Measurements from ENCODE around the gene HELZ. TPM values are rescaled to one million over a fixed set of nuclear protein-coding genes. Genes with fewer than 3 reads are reported as not detected.
"Not testable (repeated sequence)": the region's sequence is repeated elsewhere in the genome, so short reads cannot be mapped to it uniquely, and the experiment has no call there.

HELZ gene
- total RNA-seq, 1 donor from 2014 or later: 49.5 TPM

DNA sequence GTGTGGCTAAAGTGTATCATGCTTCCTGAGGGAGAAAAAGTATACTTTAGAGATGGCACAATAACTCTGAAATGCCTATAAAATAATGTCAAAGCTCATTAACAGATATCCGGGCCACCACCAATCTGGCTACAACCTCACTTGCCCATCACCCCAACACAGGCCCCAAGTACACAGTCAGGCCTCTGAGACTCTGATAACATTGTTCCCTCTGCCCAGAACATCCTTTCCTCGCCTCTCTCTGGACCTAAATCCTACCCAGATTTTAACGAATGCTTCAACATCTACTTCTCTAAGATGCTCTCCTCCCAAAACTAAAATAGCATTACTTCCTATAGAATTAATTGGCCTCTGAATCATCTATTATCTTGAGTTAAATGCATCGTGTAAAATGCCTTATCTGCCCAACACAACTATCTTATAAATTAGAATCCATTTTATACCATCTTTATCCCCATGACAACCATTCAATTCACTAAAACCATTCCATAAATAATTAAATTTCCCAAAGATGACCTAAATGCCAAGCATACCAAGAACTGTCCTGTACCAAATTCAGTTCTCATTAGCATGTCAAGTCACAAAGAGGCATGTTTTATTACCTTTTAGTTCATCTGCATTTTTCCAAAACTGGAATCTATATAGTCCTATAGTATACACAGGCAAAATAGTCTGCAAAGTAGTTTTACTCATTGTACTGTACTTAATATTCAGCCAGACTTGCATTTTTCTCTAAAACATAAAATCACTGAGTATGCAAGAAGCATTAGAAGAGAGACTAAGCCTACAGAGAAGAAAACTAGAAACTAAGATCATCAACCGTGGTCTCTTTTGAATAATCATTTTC, 15.7 kb downstream of the HELZ start:
- no peak for DNase-seq (ENCODE audit: low spot score)

DNA sequence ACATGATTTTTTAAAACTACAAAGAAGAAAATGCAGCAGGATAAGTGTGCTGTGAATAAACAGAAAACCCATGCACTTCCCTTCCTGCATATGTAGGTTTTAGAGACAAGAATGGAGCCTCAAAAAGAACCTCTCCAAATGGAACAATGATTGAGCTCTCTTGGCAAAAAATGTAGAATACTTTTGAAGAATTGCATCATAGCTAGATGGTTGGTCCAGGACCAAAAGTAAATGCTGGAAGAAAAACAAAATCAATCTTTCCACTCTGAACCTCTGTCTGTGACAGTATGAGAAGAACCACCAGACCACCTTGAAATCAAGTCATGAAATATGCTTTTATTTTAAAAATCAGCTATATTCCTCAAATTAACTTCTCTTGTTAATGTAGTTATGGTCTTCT, 17.5 kb downstream of the HELZ start:
- DNase-seq (ENCODE audit: low spot score): no peak

DNA sequence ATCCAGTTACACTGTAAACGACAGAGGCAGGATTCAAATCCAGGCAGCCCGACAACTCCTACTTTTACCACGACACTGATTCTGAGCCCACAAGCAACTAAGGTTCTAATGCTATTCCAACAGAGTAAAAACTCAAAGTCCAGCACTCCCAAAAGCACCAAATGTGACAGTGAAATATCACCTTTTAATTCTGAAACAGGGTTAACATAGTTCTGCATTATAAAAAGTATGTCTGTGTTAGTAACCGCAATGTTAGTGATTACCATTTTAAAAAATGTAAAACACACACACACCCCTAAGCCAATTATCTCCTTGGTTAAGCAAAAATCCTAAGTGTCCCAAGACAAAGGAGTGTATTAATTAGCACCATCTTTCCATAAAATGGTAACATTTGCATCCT, 19.7 kb downstream of the HELZ start:
- DNase-seq (ENCODE audit: low spot score): no peak

DNA sequence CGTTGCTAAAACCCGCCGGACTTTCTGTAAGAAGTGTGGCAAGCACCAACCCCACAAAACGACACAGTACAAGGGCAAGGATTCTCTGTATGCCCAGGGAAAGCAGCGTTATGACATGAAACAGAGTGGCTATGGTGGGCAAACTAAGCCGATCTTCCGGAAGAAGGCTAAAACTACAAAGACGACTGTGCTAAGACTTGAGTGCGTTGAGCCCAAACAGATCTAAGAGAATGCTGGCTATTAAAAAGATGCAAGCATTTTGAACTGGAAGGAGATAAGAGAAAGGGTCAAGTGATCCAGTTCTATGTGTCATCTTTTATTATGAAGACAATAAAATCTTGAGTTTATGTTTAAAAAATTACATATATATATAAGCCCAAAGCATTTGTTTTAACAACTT, 20.3 kb downstream of the HELZ start:
- DNase-seq (ENCODE audit: low spot score): no peak

DNA sequence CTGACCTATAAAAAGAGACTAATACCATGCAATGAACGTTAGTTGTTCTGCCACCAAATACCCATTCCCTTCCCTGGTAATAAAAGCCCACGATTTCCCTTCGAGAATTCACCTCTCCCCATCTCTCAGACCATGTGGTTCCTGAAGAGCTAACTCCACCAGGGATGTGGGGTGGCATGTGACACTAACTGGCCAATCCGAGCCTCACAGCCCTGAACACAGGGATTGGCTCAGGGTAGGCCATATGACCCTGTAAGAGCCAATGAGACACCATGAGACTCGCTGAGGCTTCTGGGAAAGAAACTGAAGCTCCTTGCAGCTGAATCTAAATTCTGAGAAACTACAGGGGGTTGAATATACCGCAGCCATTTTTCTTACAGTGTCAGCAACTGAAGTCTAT, 21.1 kb downstream of the HELZ start:
- no peak for DNase-seq (ENCODE audit: low spot score)

DNA sequence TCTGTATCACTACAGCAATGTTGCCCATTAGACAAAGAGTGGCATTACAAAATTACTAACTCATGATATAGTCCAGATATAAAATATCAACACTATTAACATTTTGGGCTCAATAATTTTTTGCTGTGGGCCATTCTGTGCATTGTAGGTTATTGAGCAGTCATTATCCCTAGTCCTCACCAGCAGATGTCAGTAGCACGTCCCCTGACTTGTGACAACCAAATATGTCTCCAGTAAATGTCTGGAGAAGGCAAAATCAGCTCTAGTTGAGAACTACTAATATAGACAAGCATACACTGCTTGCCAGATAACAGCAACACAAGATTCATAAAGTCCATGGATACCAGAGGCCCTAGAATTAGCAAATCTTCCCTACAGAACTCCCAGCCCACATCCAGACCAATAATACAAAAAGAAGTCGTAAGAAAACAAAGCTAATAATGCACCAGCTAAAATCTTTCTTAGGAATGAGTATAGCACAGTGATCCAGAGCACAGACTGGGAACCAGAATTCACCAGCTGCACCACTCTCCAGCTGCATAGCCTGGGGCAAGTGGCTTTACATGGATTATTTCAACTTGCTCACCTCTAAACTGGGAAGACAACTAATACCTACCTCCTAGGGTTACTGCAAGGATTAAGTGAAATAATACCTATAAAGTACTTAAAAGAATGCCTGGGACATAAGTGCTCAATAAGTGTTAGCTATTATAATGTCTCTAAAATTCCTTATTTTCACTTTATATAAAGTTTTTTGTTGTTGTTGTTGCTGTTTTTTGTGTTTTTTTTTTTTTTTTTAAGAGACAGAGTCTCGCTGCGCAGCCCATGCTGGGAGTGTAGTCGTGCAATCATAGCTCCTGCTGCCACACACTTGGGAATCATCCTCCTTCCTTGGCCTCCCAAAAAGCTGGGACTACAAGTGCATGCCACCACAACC, 23.7 kb downstream of the HELZ start:
- no peak for DNase-seq (ENCODE audit: low spot score)

DNA sequence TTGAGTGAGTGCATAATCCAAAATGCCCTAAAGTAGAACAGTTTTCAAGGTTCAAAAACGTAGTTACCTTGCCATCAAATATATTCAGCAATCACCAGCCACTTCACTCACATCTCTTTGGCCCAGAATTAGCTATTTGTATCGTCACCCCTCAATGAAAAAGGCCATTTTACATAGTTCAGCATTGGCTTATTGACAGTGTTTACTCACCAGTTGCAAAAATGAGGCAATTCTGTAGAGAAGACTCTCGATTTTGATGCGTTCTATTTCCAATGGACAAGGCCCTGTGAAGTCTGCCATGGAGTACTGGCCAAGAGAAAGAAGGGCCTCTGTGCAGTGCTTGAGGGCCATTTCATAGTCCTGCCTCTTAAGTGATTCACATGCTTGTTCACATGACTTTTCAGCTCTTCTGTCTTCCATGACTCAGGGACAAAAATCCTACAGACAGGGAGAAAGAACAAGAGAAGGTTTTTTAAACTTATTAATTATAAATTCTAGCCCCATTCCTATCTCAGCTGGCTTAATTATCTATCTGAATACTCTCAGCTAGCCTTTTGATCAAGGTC, 26.5 kb downstream of the HELZ start:
- DNase-seq (ENCODE audit: low spot score): no peak

DNA sequence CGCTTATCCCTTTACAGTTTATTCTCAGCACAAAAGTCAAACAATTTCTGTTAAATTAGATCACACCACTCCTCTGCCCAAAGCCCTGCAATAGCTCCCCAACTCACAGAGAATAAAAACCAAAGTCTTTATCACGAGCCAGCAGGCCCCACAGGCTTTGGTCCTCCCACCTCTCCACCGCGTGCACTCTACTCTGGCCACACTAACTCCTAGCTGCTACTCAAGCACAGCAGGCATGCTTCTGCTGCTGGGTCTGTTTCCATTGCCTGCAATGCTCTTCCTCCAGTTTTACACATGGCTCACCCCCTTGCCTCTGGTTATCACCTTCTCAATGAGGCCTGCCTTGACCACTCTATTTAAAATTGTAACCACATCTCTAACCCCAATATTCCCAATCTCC, 27.6 kb downstream of the HELZ start:
- DNase-seq (ENCODE audit: low spot score): no peak

DNA sequence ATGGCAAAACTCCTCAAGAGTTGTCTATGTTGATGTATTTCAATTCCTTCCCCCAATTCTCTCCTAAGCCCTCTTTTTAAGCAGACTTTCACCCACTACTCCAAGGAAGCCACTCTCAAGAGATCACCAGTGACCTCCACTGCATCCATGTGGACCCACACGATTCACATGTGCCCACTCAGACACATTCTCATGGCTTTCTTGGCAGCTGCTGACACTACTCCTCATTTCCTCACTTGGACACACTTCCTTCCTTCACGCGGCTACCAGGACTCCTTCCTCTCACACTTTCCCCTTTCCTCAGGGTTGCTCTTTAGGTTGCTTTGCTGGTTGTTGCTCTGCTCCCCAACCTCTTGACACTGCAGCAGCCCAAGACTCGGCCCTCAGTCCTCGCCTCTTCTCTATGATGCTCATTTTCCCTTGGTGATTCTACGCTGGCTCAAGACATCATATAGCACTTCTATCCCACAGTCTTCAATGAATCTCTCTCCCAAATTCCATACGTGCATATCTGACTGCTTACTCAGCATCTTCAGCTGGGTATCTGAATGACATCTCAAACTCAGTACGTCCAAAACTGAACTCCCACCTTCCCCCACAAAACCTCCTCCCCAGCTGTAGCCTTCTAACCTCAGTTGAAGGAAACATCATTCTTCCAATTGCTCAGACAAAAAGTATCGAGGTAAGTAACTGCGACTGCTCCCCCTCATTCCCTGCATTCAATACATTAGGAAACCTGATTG, 28.2 kb downstream of the HELZ start:
- no peak for DNase-seq (ENCODE audit: low spot score)

DNA sequence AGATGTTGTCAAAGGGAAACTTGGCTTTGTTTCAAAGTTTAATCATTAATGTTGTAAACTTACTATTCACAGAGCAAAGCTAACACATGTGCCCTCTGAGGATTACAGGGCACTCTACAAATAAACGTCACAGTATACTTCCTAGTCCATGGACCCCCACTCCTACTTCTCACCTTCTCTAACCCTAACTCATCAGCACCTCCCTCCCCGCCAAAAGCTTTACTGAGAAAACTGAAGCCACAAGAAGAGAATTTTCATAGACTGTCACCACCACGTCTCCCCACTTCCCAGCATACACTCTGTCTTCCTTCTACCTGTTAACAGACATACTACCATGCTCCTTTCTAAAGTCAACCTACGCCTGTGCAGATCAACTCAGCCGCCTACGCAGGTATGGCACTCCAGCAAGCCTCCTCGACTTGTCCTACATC, 29.0 kb downstream of the HELZ start:
- no peak for DNase-seq (ENCODE audit: low spot score)

DNA sequence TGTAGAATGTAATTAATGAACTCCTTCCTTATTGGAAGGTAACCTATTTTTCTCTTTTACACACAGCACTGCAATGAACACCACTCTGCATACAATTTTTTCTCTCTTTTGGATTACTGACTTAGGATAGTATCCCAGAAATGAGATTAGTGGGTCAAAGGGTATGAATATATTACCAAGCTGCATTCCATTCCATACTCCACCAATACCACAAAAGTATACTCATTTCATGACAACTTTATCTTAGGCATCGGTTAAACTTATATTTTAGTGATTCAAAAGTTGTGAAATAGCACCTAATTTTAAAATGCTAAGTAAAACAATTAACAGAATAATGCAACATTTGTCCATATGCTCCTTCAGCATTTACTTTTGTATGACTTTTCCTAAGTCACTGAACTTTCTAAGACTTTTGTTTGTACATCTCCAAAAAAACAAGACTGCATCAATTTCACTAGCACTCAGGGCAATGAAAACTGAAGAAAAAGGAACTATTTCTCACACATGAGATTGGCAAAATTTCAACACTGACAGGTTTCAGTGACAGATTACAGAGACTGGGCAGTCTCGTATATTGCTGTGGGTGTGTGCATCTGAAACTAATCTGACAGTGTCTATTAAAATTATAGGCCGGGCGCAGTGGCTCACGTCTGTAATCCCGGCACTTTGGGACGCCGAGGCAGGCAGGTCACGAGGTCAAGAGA, 32.1 kb downstream of the HELZ start:
- DNase-seq (ENCODE audit: low spot score): no peak

DNA sequence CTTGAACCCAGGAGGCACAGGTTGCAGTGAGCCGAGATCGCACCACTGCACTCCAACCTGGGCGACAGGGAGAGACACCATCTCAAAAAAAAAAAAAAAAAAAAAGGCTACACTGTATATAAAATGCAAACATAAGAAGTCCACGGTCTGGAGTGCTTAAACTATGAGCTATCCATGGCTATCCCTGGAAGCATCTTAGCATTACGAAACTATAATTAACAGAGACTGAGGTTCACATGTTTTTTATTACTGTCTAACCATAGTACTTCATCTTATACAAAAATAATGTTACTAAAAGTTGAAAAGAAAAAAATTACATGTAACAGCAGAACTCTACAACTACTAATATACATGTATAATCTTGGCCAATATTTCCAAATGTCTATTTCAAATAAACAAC, 32.8 kb downstream of the HELZ start:
- no peak for DNase-seq (ENCODE audit: low spot score)

DNA sequence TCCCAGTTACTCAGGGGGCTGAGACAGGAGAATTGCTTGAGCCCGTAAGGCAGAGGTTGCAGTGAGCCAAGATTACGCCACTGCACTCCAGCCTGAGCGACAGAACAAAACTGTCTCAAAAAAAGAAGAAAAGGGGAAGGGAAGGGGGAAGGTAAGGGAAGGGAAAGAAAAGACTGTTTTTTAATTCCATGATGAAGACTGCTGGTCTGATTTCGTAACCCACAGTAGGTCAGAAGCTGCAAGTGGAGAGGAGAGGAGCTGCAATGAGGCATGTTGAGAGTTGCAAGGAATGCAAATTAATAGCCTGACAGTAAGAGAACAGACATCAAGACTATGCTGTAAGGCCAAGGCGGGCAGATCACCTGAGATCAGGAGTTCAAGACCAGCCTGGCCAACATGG, 33.3 kb downstream of the HELZ start:
- DNase-seq (ENCODE audit: low spot score): no peak

DNA sequence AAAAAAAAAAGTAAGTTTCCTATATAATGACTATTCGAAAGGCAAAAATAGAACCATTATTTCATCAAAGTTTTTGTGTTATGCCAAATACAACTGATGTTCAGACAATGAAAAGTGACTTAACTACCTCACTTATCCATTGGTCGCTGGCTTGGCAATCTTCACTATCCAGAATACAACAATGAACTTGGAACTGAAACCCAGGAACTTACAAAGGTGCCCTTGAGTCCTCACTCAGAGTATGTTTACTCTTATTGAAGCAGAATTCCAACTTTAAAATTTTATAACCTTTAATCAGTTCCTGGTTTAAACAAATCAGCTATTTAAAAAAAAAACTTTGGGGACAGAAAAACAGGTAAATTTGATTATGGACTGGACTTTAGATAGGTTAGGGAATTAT, 34.1 kb downstream of the HELZ start:
- no peak for DNase-seq (ENCODE audit: low spot score)

DNA sequence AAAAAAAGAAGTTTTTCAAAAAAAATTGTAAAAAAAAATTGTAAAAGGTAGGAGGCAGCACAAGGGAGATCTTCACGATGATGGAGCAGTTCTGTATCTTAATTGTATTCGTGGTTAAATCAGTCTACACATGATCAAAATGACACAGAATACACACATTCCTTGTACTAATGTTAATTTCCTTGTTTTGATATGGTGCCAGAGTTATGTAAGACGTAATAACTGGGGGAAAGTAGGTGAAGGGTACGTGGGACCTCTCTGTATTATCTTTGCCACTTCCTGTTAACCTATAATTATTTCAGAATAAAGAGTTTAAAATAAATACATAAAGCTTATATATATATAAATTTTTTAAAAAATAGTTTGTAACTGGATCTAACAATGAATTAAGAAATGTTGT, 36.8 kb downstream of the HELZ start:
- DNase-seq (ENCODE audit: low spot score): no peak

DNA sequence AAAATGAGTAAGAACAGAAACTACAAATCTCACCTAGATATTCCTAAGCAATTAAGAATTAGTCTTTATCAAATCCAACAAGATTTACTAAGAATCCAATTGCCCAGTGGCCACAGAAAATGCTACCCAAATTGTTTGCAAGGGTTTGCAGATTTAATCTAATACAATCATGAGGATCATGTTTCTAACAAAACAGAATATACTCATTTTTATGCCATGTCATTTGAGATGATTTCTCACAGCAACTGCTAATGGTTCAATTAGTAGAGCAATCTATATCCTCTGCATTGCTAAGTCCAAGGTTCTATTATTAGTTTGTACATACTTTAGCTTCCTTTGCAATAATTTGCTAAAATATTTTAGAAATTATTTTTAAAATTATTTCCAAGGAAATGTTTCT, 41.2 kb downstream of the HELZ start:
- no peak for DNase-seq (ENCODE audit: low spot score)

DNA sequence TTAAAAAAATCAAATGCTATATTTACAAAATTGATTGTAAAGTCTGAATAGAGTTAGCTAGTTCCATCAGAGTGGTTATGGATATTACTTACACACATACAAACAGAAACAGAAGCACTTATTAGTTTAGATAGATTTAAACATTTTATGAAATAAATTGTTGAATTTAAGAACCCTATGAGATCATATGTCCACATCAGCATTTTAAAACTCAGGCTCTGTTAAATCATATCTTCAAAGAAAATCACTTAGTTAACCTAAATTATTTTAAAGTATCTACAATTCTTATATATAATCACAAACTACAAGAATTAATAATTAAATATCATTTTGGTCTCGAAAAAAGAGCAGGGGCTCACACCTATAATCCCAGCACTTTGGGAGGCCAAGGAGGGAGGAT, 42.5 kb downstream of the HELZ start:
- no peak for DNase-seq (ENCODE audit: low spot score)

DNA sequence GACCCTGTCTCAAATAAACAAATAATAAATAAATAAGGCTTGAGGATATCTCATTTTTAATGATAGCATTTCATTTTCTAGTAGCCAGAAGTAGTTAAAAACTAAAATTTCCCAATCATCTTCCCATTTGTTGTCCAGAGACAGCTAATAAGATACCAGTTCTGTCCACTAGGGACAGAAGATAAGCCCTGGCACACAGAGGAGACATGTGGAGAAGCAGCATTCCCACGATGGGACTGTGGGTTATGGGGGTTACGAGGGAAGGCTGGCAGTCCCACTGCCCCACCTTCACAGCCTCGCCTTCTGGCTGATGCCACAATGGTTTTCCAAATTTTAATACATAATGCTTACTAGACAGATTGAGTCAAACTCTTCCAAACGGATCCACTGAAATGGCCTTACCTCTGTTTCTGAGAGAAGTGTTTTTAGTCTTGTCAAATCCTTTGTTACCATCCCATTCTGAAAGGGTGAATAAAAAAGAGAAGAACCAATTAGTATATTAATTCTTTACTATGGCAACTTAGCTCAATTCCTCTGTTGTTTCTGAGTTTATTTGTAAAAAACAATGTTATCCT, 44.2 kb downstream of the HELZ start:
- DNase-seq (ENCODE audit: low spot score): no peak

DNA sequence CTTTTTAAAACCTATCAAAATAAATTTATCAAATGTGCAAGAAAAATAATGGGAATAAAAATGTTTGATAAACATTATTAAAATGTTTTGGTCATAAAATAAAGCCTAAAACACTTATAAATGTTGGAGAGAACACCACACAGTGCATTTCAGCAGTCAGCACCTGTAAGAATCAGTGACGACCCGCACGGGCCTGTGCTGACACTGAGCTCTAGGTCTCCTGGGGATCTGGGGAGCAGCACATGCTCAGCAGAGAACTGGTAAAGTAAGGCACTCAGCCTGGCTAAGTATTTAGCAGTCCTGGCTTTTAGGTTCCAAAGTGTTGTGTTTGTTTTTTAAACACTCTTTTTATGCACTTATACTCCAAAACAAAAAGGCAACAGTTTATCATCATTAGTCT, 46.9 kb downstream of the HELZ start:
- DNase-seq (ENCODE audit: low spot score): no peak

DNA sequence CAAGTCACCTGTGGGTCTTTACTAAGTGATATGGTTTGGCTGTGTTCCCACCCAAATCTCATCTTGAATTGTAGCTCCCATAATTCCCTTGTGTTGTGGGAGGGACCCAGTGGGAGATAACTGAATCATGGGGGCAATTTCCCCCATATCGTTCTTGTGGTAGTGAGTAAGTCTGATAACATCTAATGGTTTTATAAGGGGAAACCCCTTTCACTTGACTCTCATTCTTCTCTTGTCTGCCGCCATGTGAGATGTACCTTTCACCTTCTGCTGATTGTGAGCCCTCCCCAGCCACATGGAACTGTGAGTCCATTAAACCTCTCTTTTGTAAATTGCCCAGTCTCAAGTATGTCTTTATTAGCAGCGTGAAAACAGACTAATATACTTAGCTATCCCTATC, 48.0 kb downstream of the HELZ start:
- not testable (repeated sequence) for DNase-seq (ENCODE audit: low spot score)

DNA sequence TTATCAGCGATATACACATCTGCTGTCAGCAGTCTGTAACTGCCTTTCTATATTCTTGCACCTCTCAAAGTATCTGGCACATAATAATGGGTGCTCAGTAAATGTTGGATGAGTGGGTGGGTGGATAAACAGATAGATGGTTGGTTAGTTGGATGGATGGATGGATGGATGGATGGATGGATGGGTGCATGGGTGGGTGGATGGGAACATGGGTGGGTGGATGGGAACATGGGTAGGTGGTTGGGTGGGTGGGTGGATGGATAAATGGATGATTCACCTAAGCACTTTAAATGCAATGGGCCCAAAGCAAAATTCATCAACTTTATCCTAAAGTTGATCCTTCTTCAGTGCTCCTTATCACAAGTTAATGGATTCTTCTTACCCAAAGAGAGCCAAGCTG, 48.6 kb downstream of the HELZ start:
- no peak for DNase-seq (ENCODE audit: low spot score)
